Trophoblast cell (in vitro differentiated cells and primary cell): ENCODE results near the gene LRTM2.

Experiments used
- DNase-seq, 2 donors: peaks; one replicate each; pipeline ENCODE4 v3.0.0-alpha.2; 2016
- H2AFZ ChIP-seq: 2 replicates; pipeline ENCODE4 v1.6.1; 2013; ENCODE audit warnings: low read length, moderate library complexity, mild to moderate bottlenecking; ENCODE audit not compliant: insufficient read depth, poor library complexity
- H2AK5ac ChIP-seq: 2 replicates; pipeline ENCODE4 v1.6.1; 2013; ENCODE audit warnings: mild to moderate bottlenecking, low read length
- H2BK120ac ChIP-seq: 2 replicates; pipeline ENCODE4 v1.6.1; 2013; ENCODE audit warnings: low read length, mild to moderate bottlenecking, moderate library complexity; ENCODE audit not compliant: insufficient read depth, poor library complexity
- H2BK12ac ChIP-seq: 2 replicates; pipeline ENCODE4 v1.6.1; 2013; ENCODE audit warnings: mild to moderate bottlenecking, low read length, moderate library complexity
- H2BK5ac ChIP-seq: 2 replicates; pipeline ENCODE4 v1.6.1; 2013; ENCODE audit warnings: low read length, low read depth, moderate library complexity, mild to moderate bottlenecking; ENCODE audit not compliant: poor library complexity
- H3K14ac ChIP-seq: 2 replicates; pipeline ENCODE4 v1.6.1; 2013; ENCODE audit warnings: mild to moderate bottlenecking, low read length
- H3K18ac ChIP-seq: 2 replicates; pipeline ENCODE4 v1.6.1; 2013; ENCODE audit warnings: mild to moderate bottlenecking, low read length
- H3K23ac ChIP-seq: 2 replicates; pipeline ENCODE4 v1.6.1; 2013; ENCODE audit warnings: low read length
- H3K27ac ChIP-seq: 2 replicates; pipeline ENCODE4 v1.5.1; 2013; ENCODE audit warnings: low read depth, mild to moderate bottlenecking, inconsistent platforms, low read length, moderate library complexity
- H3K27me3 ChIP-seq: 2 replicates; pipeline ENCODE4 v1.6.1; 2013; ENCODE audit warnings: inconsistent platforms, mild to moderate bottlenecking, low read length, moderate library complexity; ENCODE audit not compliant: insufficient read depth
- H3K36me3 ChIP-seq, 2 experiments: 1 replicate in 1 of 2; 2 replicates in 1 of 2; pipeline ENCODE4 v1.6.1; 2013; ENCODE audit warnings: low read length in 2 of 2, mild to moderate bottlenecking in 2 of 2, moderate library complexity in 1 of 2; ENCODE audit not compliant: insufficient read depth in 2 of 2, control insufficient read depth in 1 of 2
- H3K4ac ChIP-seq: 2 replicates; pipeline ENCODE4 v1.6.1; 2013; ENCODE audit warnings: low read depth, mild to moderate bottlenecking, low read length, moderate library complexity
- H3K4me1 ChIP-seq, 2 experiments: 1 replicate in 1 of 2; 2 replicates in 1 of 2; pipeline ENCODE4 v1.6.1; 2013; ENCODE audit warnings: low read length in 2 of 2, mild to moderate bottlenecking in 2 of 2, moderate library complexity in 1 of 2; ENCODE audit not compliant: insufficient read depth in 2 of 2, control insufficient read depth in 1 of 2
- H3K4me2 ChIP-seq: 2 replicates; pipeline ENCODE4 v1.6.1; 2013; ENCODE audit warnings: inconsistent platforms, mild to moderate bottlenecking, low read length, moderate library complexity
- H3K4me3 ChIP-seq: 2 replicates; pipeline ENCODE4 v1.5.1; 2013; ENCODE audit warnings: mild to moderate bottlenecking, low read depth, low read length, inconsistent platforms
- H3K79me1 ChIP-seq: one replicate; pipeline ENCODE4 v1.6.1; 2013; ENCODE audit warnings: low read length
- H3K79me2 ChIP-seq: 2 replicates; pipeline ENCODE4 v1.6.1; 2013; ENCODE audit warnings: low read length, mild to moderate bottlenecking; ENCODE audit not compliant: control insufficient read depth, insufficient read depth, poor library complexity
- H3K9ac ChIP-seq: 2 replicates; pipeline ENCODE4 v1.6.1; 2013; ENCODE audit warnings: mild to moderate bottlenecking, low read length
- H3K9me3 ChIP-seq: 2 replicates; pipeline ENCODE4 v1.6.1; 2013; ENCODE audit warnings: low read depth, mild to moderate bottlenecking, control low read depth, inconsistent platforms, low read length; ENCODE audit not compliant: insufficient read depth
- H4K12ac ChIP-seq: 2 replicates; pipeline ENCODE4 v1.6.1; 2013; ENCODE audit warnings: low read depth, mild to moderate bottlenecking, low read length, moderate library complexity
- H4K8ac ChIP-seq: 2 replicates; pipeline ENCODE4 v1.6.1; 2013; ENCODE audit warnings: low read depth, mild to moderate bottlenecking, low read length, moderate library complexity
- H4K91ac ChIP-seq: one replicate; pipeline ENCODE4 v1.6.1; 2013; ENCODE audit warnings: low read depth, mild to moderate bottlenecking, low read length, moderate library complexity
- WGBS: extraction: QIAGEN DNeasy Blood & Tissue Kit; methylation state at CpG from one replicate; pipeline ENCODE4 v1.1.7; 2013; ENCODE audit warnings: missing lambda C conversion rate; ENCODE audit not compliant: insufficient read length, insufficient coverage; ENCODE audit errors: extremely low coverage; 5-methylcytosine and 5-hydroxymethylcytosine counted together

LRTM2 gene

GRCh38 chr12:1862973-1863372 lies 42.6 kb downstream of the LRTM2 start:
- Histone ChIP-seq H3K9me3 (peaks cover 8% of the 10 kb centered on the region), H4K12ac (no peak overlapping the region), H3K4me1 (peaks cover 2 to 5% of the 10 kb centered on the region in 2 experiments), H2BK5ac (no peak overlapping the region), H3K4ac (no peak overlapping the region), H3K23ac (no peak overlapping the region), H3K79me1 (no peaks in the 10 kb centered on the region), H3K9ac (no peak overlapping the region), H3K36me3 (no peaks in the 10 kb centered on the region), H4K8ac (no peak overlapping the region), H3K27ac (no peak overlapping the region), H3K79me2 (no peaks in the 10 kb centered on the region), H2AK5ac (no peak overlapping the region), H3K4me3 (no peak overlapping the region), H2BK120ac (no peak overlapping the region), H2BK12ac (no peak overlapping the region), H3K27me3 (no peaks in the 10 kb centered on the region), H3K18ac (no peak overlapping the region), H3K4me2 (no peak overlapping the region), H3K14ac (no peak overlapping the region), H4K91ac (no peak overlapping the region), H2AFZ (no peak overlapping the region)
- DNase-seq: no peak

GRCh38 chr12:1863823-1864222 lies 43.5 kb downstream of the LRTM2 start:
- H2BK120ac ChIP-seq: no peak overlapping the region
- no peaks in the 10 kb centered on the region for H3K27me3 ChIP-seq
- H3K23ac ChIP-seq: no peak overlapping the region
- peaks cover 2 to 5% of the 10 kb centered on the region in 2 experiments for H3K4me1 ChIP-seq
- H3K18ac ChIP-seq: no peak overlapping the region
- H3K4ac ChIP-seq: no peak overlapping the region
- no peaks in the 10 kb centered on the region for H3K79me2 ChIP-seq
- no peak overlapping the region for H3K27ac ChIP-seq
- no peak overlapping the region for H2BK12ac ChIP-seq
- no peak overlapping the region for H2AK5ac ChIP-seq
- H3K14ac ChIP-seq: no peak overlapping the region
- WGBS: no CpG with 5 or more reads among the region's 16 CpGs
- H4K8ac ChIP-seq: no peak overlapping the region
- no peak for DNase-seq
- H3K9me3 ChIP-seq: peaks cover 4% of the 10 kb centered on the region
- H3K9ac ChIP-seq: no peak overlapping the region
- H2BK5ac ChIP-seq: no peak overlapping the region
- H3K79me1 ChIP-seq: no peaks in the 10 kb centered on the region
- H3K4me3 ChIP-seq: no peak overlapping the region
- no peaks in the 10 kb centered on the region for H3K36me3 ChIP-seq
- no peak overlapping the region for H4K12ac ChIP-seq
- no peak overlapping the region for H2AFZ ChIP-seq
- H4K91ac ChIP-seq: no peak overlapping the region
- H3K4me2 ChIP-seq: no peak overlapping the region

GRCh38 chr12:1864456-1864855 lies 44.1 kb downstream of the LRTM2 start:
- no peak overlapping the region for H2BK12ac ChIP-seq
- H3K79me1 ChIP-seq: no peaks in the 10 kb centered on the region
- no peak overlapping the region for H3K14ac ChIP-seq
- no peak overlapping the region for H2AFZ ChIP-seq
- no peak overlapping the region for H3K4ac ChIP-seq
- WGBS: no CpG with 5 or more reads among the region's 27 CpGs
- no peak overlapping the region for H2AK5ac ChIP-seq
- H3K18ac ChIP-seq: no peak overlapping the region
- no peak overlapping the region for H3K4me2 ChIP-seq
- no peak overlapping the region for H4K91ac ChIP-seq
- H3K4me3 ChIP-seq: no peak overlapping the region
- no peak for DNase-seq
- no peaks in the 10 kb centered on the region for H3K27me3 ChIP-seq
- H3K27ac ChIP-seq: no peak overlapping the region
- H3K79me2 ChIP-seq: no peaks in the 10 kb centered on the region
- H2BK120ac ChIP-seq: no peak overlapping the region
- H2BK5ac ChIP-seq: no peak overlapping the region
- H3K9me3 ChIP-seq: peaks cover 5% of the 10 kb centered on the region
- no peak overlapping the region for H4K8ac ChIP-seq
- peaks cover 2 to 5% of the 10 kb centered on the region in 2 experiments for H3K4me1 ChIP-seq
- H3K9ac ChIP-seq: no peak overlapping the region
- no peaks in the 10 kb centered on the region for H3K36me3 ChIP-seq
- no peak overlapping the region for H4K12ac ChIP-seq
- H3K23ac ChIP-seq: no peak overlapping the region

- H3K4me2 ChIP-seq: no peak overlapping the region
- DNase-seq: no peak
- no CpG with 5 or more reads among the region's 37 CpGs for WGBS
- H2AFZ ChIP-seq: no peak overlapping the region
- H3K79me1 ChIP-seq: no peaks in the 10 kb centered on the region
- H2AK5ac ChIP-seq: no peak overlapping the region
- H2BK5ac ChIP-seq: no peak overlapping the region
- no peak overlapping the region for H3K27ac ChIP-seq
- peaks cover 2 to 5% of the 10 kb centered on the region in 2 experiments for H3K4me1 ChIP-seq
- H3K79me2 ChIP-seq: no peaks in the 10 kb centered on the region
- H3K14ac ChIP-seq: no peak overlapping the region
- no peak overlapping the region for H2BK120ac ChIP-seq
- H4K12ac ChIP-seq: no peak overlapping the region
- H3K27me3 ChIP-seq: no peaks in the 10 kb centered on the region
- H4K91ac ChIP-seq: no peak overlapping the region
- no peaks in the 10 kb centered on the region for H3K36me3 ChIP-seq
- H3K4ac ChIP-seq: no peak overlapping the region
- H2BK12ac ChIP-seq: no peak overlapping the region
- H3K4me3 ChIP-seq: no peak overlapping the region
- H3K23ac ChIP-seq: no peak overlapping the region
- H4K8ac ChIP-seq: no peak overlapping the region
- H3K9me3 ChIP-seq: peaks cover 5% of the 10 kb centered on the region
- H3K18ac ChIP-seq: no peak overlapping the region
- H3K9ac ChIP-seq: no peak overlapping the region
Observed at GRCh38 chr12:1864867-1865266, 44.5 kb downstream of the LRTM2 start.
